HG02981 (cell line): ENCODE data around the gene TWF2.
A peak's percentile ranks its signal among the peaks of the same experiment; 100 is the strongest.

Source experiments
- ATAC-seq: cut with Tn5 transposase; IDR thresholded peaks from one replicate; pipeline ENCODE4 v1.9.1; 2021; ENCODE audit warnings: mild to moderate bottlenecking, moderate library complexity; ENCODE audit not compliant: unreplicated experiment

TWF2 gene

DNA sequence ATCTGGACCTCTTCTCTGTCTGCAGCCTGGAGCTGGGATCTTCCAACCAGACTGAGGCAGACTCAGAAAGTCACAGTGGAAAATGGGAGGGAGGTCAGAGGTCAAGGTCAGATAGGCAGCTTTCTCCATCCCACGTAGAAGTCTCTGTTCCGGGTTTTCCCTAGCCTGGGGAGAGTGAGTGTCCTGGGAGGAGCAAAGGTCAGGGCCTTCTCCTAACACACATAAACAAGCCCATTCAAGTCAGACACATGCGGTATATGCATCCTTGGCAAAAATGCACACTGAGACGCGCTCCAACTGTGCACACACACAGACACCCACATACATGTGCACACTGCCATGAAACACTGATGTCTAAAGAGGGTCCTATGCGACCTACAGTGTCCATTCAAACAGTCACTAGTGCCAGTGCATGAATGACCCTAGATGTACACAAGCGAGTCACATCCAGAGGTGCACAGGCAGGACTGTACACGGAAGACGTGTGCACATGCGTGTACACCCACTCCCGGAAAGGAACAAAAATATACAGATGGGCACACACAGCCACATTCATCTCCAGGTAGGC is 681 bp downstream of the TWF2 start:
- no peak for ATAC-seq

DNA sequence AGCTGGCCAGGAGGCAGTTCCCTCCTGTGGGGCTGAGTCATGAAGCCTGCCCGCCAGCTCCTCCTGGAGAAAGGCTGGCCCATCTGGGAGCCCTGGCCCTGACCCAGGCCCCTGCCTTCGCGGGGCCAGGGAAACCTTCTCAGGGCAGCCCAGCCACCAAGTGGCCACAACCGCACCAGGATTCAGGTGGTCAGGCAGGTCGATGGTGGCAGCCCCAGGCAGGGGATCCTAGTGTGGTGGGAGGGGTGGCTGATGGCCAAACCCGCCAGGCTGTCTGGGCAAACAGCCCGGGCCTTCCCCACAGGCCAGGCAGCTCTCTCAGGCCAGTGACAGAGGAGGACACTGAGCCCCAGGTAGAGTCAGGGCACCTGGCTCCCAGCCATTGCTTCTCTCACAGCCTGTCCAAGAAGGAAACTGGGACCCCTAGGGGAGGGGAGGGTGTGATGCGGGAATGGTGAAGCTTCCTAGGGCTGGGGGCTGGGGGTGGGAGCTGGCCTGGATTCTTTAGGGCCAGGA is 1.2 kb downstream of the TWF2 start:
- no peak for ATAC-seq

DNA sequence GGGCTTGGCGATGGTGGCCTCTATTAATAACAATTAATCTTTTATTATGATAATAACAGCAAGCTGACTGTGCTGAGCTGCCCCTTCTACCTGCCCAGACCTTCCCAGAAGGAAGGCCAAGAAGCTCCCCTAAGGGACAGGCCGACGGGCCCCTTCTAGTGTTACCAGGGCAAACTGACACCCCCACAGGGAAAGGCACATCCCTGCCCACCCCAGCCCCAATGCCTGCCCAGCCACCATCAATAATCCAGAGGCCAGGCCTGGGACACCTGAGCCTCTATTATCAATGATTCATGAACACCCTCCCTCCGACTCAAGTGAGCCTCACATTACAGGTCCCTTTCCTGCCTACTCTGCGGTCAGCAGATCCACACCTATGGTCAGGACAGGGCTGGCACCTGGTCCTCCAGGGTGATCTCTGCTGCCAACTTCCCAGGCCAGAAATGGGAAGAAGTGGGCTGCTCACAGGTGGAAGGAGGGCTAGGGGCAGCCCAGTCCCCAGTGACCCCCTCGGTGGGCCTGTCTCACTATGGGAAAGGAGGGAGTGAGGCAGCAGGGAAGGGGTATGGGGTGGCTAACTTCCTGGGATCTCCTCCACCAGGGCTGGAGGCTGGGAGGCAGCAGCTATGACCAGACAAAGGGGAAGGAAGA is 1.8 kb downstream of the TWF2 start:
- ATAC-seq: no peak

DNA sequence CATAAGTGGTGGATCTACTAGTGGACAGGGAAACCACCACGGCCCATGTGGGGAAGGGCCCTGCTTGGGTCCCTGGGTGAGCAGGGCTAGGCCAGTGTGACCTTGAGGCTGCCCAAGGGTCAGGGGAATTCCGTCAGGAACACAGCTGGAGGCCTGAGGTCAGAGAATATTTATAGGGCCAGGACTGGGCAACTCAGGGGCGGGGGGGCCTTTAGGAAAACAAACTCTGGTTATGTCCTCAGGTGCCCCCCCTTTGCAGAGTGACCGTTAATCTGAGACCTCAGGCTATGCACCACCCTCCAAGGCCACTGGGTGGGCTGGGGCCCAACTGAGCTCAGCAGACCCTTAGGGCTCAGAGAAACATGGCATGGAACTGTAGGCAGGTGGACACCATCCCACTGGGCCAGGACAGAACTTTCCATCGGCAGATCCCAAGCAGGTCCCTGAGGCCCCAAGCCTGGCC is 2.5 kb downstream of the TWF2 start:
- no peak for ATAC-seq

DNA sequence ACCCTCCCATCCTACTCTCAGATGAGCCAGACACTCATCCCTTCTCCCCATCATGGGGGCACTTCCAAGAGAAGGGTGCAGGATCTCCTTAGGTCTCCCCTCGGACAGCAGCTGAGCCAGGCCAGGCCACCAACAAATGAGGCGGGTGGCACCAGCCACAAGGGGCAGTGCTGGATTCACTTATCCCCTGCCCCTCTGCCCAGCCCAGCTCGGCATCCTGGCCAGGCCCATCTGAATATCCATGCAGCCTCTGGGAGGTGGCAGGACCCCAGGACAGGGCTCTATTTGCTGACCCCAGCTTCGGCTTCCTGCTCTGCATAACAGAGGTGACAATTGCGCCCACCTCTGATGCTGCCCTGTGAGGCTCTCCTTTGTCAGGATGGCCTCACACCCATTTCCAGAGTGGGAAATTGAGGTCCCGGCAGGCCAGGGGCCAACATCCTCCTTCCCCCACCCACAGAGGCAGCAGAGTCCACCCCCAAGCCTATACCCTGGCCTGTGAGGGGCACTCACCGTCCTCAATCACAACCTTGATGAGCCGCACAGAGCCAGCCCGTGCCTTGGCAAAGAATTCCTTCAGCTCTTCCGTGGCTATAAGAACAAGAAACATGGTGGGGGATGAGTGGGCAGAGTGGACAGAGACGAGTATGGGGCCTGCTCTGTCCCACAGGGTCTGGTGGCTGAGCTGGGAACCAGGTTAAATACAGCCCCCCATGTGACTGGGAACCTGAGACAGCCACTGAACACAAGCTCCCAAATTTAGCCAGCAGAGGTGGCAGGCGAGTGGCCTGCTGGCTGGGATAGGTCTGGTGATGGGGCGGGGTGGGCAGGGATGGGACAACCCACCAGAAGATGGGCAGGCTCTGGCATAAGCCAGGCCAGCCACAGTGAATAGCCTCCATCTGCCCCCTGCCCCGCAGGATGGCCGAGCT is 4.2 kb downstream of the TWF2 start:
- no peak for ATAC-seq

DNA sequence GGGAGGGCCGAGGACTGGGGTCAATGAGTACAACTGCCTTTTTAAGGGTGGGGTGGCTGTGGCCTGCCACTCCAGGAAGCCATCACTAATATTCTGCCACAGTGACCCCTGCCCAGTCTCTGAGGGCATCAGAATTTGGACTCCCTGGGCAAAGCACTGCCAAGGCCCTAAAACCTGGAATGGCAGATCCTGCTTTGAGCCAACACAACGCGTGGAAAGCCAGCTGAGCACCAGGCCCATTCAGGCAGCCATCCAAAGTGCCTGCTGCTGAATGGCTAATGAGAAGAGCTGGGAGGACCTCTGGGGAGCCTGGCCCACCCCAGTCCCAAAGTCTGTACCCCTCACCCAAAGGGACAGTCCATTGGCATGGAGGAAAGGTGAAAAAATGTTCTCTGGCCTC is 5.0 kb downstream of the TWF2 start:
- ATAC-seq: no peak

DNA sequence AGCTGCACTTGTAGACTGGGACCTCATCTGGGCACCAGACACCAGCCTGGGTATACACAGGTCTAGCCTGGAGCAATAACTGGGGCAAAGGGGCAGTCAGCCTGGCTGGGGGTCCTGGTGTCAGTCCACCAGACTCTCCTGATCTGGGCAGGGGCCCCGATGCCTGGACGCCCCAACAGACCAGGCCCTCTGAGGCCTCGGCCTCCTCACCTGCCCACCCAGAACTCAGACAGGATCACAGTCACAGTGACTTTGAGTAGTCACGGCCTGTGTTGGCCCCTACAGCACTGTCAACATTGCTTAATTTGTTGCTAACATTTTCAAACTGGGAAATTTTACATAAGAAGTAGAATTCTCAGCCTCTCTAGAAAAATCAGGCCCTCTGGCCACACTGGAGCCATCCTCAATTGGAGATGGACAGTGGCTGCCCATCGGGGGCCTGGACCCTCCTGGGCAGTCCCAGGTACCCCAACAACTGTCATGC is 5.8 kb downstream of the TWF2 start:
- ATAC-seq: no peak

DNA sequence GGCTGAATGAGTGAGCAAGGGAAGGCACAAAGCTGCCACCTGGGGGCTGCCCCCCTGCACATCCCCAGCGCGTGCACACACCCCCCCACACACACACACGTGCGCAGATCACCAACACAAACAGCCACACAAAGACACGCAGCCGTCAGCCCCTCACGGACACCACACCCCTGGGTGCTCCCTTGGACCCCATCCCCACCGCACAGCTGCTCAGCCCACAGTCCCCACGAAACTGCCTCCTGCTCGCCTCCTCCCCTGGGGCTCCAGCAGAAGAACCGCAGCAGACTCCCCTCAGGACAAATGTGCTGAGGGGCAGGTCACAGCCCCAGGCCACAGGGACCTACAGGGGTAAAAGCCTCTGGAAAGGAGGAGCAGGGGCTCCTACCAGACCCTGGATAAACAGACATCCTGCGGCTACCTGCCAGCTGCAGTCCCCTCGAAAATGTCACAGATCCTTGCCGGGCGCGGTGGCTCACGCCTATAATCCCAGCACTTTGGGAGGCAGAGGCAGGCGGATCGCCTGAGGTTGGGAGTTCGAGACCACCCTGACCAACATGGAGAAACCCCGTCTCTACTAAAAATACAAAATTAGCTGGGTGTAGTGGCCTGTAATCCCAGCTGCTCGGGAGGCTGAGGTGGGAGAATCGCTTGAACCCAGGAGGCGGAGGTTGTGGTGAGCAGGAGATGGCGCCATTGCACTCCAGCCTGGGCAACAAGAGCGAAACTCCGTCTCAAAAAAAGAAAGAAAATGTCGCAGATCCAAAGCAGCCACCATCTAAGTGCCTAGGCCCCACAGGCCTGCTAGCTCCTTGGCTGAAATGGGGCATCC is 6.5 kb downstream of the TWF2 start:
- ATAC-seq: no peak

DNA sequence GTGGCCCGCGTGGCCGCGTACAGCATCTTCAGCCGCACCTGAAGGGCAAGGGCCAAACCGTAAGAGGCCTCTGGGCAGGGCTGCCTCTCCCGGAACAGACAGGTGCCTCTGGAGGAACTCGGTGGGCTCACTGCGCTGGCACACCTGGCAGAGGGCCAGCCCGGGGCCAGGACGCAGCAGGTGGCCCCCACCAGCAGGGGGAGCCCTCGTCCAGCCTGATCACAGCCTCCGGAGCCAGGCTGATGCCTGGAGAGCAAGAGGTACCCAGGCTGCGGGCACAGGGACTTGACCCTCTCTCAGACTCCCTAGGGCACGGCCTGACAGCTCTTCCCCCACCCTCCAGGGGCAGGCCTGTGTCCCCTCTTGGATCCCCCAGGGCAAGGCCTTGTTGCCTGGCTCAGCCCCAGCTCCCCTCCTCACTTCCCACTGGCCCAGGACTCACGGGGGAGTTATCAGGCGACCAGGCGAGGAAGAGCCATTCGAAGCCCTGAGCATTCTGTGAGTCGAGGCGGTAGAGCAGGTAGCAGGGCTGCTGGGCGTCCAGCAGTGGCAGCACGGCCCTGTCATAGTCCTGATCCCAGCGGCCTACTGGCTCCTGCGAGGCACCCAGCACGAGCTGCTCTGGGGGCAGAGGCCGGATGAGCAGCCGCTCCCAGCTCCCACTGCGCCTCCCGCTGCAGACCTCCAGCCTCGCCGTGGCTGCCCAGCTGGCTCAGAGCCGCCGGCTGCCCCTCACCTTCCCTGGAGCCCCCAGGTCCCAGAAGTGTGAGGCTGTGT is 7.3 kb downstream of the TWF2 start:
- no peak for ATAC-seq

DNA sequence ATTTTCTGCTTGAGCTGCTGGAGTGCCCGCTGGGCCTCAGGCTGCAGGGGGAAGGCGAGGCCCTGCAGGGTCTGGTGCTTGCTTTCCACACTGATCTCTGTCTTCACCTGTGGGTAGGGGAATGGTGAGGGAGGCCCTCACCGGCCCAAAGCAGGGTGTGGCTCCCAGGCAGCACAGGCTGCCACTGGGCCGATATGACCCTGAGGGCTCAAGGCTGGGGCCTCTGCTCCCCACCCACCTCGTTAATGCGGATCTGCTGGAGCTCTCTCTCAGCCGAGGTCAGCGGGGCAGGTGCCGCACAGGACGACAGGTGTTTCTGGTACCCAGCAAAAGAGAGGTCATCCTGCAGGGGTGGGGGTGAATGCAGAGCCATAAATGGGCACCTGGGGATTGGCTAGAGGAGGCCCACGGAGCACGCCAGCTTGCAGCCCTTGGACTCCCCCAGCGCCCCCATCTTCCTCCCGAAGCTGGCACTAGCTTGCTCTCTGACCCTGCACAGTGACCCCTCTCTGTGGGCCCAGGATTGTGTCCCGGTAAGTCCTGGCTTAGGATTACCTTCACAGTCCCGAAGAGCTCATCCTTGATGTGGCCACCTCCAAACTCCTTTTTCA is 8.0 kb downstream of the TWF2 start:
- no peak for ATAC-seq

DNA sequence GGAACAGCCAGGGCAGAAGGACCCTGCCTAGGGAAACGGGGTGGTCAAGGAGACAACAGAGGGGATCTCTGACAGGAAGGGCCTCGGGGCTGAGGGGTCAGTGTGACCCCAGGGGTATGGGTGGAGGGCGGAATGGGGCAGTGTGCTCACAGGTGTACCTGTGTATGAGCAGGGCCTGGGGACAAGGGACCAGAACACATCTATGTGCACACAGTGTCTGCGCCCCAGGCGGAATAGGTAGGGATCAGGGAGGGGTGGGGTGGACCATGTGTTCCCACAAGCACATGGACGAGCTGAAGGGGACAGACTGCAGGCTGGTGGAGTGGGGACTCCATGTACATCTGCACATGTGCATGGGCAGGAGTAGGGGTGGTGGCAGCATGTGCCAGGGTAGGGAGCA is 8.5 kb downstream of the TWF2 start:
- no peak for ATAC-seq

DNA sequence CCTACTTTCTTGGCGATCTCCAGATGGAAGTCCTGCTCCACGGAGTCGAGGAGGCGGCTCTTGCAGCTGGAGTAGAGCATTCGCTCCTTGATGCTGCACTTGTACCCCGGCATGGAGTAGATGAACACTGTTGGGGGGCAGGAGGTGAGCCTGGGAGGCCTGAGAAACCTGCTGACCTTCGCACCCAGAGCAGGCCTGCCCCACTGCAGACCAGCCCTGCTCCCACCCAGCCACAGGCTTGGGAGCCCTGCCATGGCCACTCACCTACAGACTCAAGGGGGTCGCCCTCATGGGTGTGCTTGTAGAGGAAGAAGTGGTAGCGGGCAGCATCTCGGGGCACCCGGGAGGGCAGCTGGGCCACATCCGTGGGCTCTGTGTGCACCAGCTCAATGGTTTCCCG is 9.3 kb downstream of the TWF2 start:
- no peak for ATAC-seq

DNA sequence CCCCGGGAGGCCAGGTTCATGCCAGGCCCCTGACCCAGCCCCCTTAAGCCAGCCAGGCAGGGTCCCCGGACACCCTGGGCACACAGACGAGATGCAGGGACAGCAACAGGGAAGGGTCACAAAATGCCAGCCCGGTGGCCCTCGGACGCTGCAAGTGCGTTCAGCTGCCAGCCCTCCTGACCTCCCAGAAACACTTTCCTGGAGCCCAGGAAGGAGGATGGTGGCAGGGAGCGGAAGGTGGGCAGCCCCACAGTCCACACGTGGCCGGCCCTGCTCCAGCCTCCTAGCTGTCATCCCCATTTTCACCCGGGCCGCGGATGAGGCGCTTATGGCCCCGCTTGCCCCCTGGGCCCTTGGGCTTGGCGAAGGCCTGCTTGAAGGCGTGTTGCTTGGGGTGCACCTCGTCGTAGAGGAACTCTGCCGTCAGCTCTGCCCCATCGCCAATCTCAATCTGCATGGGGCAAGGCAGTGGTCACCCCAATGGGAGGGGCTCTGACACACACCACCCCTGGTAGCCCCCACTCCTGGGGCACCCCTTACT is 10.1 kb downstream of the TWF2 start:
- no peak for ATAC-seq

DNA sequence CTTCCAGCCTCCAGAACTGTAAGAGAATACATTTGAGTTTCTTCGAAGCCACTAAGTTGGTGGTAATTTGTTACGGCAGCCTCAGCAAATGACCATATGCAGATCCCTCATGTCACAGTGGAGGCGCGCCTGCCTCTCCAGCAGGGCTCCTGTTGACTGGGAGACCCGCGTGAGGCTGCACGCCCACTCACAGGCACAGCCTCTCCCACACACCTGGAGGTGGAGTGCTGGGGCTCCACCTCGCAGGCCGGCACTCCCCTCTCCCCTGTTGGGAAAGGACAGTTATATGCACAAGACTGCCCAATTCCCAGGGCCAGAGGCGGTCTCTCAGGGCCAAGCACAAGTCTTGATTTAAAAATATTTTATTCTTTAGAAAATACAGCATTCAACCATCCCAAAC is 10.7 kb downstream of the TWF2 start:
- ATAC-seq: no peak

DNA sequence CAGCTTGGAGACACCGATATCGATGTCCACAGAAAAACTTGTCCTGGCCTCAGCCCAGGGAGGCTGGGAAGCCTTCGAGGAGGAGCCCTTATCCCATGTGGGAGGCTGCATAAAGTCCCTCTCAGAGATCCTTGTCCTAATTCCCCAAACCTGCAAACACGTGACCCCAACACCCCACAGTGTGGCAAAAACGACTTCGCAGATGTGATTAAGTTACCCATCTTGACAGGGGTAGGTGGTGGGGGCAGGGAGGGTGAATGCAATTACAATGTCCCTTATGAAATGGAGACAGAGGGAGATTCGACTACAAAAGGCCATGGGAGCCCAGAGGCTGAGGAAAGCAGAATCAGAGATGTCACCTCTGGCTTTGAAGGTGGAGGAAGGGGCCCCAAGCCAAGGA is 11.2 kb downstream of the TWF2 start:
- ATAC-seq: no peak

DNA sequence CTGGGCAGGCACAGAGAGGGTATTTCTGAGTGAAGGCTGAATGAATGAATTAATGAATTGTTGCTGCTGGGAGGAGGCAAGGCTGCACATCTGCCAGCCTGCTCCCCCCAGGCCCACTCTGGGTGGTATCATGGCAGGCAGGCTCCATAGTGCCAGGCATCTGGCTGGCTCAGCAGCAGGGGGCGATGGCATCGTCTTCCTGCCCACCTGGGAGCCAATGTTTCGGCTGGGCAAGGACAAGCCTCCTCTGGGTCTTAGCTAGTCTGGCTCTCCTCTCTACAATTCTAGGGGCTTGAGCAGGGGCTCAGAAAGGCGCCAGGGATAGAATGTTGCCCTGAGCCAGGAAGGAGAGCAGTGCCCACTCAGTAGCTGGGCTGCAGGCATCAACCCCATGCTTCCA is 11.8 kb downstream of the TWF2 start:
- ATAC-seq: no peak

DNA sequence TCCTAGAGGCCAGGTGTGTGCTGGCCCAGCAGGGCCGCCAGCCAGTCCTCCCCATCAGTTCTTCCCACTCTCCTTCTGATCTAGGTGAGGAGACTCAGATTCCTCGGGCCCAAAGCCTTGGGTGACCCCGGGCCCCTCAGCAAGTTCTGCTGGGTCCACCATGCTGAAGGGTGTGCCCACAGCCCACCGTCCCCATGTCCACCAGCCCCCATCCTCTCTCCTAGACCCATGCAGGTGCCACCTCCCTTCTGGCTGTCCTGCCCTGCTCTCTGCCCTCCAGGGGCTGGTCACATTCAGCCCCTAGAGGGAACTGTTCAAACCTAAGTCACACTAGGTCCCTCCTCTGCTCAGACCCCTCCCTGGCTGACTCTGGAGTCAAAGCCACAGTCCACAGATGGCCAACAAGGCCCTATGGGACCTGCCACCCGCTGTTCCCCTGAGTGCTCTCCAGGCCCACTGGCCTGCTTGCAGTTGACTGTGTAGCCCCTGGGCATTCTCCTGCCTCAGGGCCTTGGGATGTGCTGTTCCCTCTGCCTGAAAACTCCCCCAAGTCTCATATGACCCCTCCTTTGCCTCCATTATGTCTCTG is 12.6 kb downstream of the TWF2 start:
- no peak for ATAC-seq

DNA sequence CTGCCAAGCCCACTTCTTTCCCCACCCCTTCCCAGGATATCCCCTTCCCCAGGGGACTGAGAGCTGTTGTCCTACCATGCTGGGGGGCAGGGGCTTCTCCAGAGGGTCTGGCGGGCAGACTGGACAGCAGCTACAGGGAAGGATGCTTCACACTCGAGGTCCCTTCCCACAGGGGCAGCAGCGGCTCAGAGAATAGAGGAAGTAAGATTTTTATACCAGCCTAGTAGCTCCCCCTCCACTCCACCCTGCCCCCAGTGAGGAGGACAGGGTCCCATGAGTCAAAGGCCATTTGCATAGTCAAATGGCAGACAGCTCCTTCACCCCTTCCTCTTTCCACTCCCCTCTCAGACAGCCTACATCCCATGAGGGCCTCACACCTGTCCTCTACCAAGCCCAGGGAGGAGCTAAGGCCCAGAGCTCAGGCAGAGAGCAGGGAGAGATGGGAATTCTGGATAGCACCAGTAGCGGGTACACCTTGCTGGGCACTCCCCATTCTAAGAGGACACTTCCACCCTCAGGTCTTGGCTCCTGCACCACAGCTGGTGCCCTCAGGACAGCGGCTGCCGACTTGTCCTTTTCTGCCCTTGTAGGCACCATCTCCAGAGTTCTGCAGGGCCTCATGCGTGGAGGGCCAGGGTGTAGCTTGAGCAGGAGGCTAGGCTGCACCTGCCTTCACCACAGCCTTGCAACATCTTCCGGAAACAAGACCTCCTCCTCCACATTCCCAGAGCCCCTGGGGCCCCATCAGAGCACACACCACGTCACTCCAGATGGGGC is 13.3 kb downstream of the TWF2 start, which contains the start of gene TLR9:
Gene TLR9 (minus strand): TSS at position 194 of the 777 bp plus-strand sequence. CDS start 116 bp downstream, at position 78.
- peak; percentile 83 for ATAC-seq
